Right lobe of liver (tissue), 6 donors: ENCODE measurements around the gene IVD. TPM values are rescaled to one million over a fixed set of nuclear protein-coding genes. Genes with fewer than 3 reads are reported as not detected.
A peak's percentile ranks its signal among the peaks of the same experiment; 100 is the strongest.

Experiments
- ATAC-seq, 4 donors: fragments of 200-7000 bp; cut with Tn5 transposase; one replicate each; pipeline ENCODE4 v1.9.1; 2020; ENCODE audit warnings: mild to moderate bottlenecking in 4 of 4, moderate library complexity in 4 of 4
- DNase-seq, 3 donors: peaks; one replicate each; pipeline ENCODE4 v3.0.0-alpha.2; 2020
- H3K27ac ChIP-seq, 3 donors: fragments of 200-600 bp; one replicate each; pipeline ENCODE4 v1.8.0; 2022
- H3K27me3 ChIP-seq, 2 donors: fragments of 200-600 bp; one replicate each; pipeline ENCODE4 v1.8.0; 2022
- H3K36me3 ChIP-seq, 4 donors: fragments of 200-600 bp; sonication (generic) in 1 of 4; one replicate each; pipeline versions ENCODE4 v1.5.1 to v1.8.0; 2017 to 2022; ENCODE audit warnings: control low read depth in 1 of 4
- H3K4me1 ChIP-seq, 4 donors: fragments of 200-600 bp; sonication (generic) in 1 of 4; one replicate each; pipeline versions ENCODE4 v1.5.1 to v1.8.0; 2017 to 2022; ENCODE audit warnings: control low read depth in 1 of 4
- H3K4me3 ChIP-seq, 3 donors: fragments of 200-600 bp; one replicate each; pipeline ENCODE4 v1.8.0; 2022
- H3K9me3 ChIP-seq, 4 donors: fragments of 200-600 bp; sonication (generic) in 1 of 4; one replicate each; pipeline versions ENCODE4 v1.5.1 to v1.8.0; 2017 to 2022; ENCODE audit warnings: control low read depth in 1 of 4
- POLR2A ChIP-seq: fragments of 450-650 bp; IDR thresholded peaks from one replicate; pipeline ENCODE4 v1.6.1; 2017; ENCODE audit warnings: antibody characterized with exemption, mild to moderate bottlenecking
- WGBS: methylation state at CpG from one replicate; pipeline ENCODE4 v1.1.6; 2018; ENCODE audit warnings: low coverage, low lambda C conversion rate; ENCODE audit not compliant: insufficient coverage; ENCODE audit errors: missing lambda C conversion rate; 5-methylcytosine and 5-hydroxymethylcytosine counted together
- intact Hi-C, 2 donors: fragments of 100-400 bp; cut with DNase I; formaldehyde crosslinking; loops; one replicate each; pipeline versions ENCODE4 v1.11.2 to v1.14.1; 2022
- total RNA-seq, 6 experiments: library from RNA; depleted of rRNA in 2 of 6; stranded (reverse); fragments of >200 nt in 2 of 6; fragmentation: NEBNext Ultra II Directional in 3 of 6; extraction: Animal tissue kit (Norgen Biotek cat#: 25700) in 3 of 6; gene quantifications; one replicate each; pipeline versions ENCODE4 v1.1.0 to v1.2.4, GENCODE V29; 2016 to 2023
- TF ChIP-seq, protein P1 (sequence below), 4 donors: fragments of 200-600 bp in 3 of 4; fragments of 450-650 bp in 1 of 4; IDR thresholded peaks; one replicate each; pipeline versions ENCODE4 v1.5.1 to v1.8.0; 2016 to 2022; ENCODE audit warnings: antibody characterized with exemption in 4 of 4, mild to moderate bottlenecking in 2 of 4
- donor health status: DM: no; HTN: yes; CAD: no.
- donor health status: DM: no; HTN: no; CAD: no.
- donor health status: DM: no; HTN: no; CAD: no.
- donor health status: DM: no; HTN: yes; CAD: no.
- donor health status: DM: no; HTN: yes; CAD: no.

The IVD gene
- total RNA-seq, 6 experiments from 2014 or later = 89.7 to 231 (median 122) TPM

DNA sequence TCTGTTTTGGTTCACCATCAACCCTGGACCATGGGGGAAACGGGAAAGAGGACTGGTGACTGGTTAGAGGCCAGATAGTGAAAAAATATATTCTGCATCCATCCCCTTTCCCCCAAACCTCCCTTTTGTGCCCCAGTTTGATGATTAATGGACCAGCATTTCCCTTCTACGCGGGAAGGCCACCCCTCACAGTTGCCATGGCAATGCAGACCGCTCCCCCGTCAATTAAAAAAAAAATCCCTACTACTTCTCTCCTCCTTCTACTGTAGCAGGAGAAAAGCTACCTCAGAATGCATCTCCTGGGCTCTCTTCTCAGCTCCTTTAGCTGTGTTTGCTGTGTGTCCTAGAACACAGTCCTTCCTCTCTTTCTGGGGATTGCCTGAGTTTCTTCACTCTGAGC lies 39.1 kb downstream of the IVD start:
- no peaks in the 10 kb centered on the region for H3K36me3 ChIP-seq
- intact Hi-C loops = no loop called here
- H3K9me3 ChIP-seq = no peaks in the 10 kb centered on the region
- no peak for ATAC-seq
- DNase-seq = no peak
- H3K4me3 ChIP-seq = no peak overlapping the region
- peaks cover 0 to 4% (median 0%) of the 10 kb centered on the region in 4 donors for H3K4me1 ChIP-seq
- TF ChIP-seq, protein P1, sequence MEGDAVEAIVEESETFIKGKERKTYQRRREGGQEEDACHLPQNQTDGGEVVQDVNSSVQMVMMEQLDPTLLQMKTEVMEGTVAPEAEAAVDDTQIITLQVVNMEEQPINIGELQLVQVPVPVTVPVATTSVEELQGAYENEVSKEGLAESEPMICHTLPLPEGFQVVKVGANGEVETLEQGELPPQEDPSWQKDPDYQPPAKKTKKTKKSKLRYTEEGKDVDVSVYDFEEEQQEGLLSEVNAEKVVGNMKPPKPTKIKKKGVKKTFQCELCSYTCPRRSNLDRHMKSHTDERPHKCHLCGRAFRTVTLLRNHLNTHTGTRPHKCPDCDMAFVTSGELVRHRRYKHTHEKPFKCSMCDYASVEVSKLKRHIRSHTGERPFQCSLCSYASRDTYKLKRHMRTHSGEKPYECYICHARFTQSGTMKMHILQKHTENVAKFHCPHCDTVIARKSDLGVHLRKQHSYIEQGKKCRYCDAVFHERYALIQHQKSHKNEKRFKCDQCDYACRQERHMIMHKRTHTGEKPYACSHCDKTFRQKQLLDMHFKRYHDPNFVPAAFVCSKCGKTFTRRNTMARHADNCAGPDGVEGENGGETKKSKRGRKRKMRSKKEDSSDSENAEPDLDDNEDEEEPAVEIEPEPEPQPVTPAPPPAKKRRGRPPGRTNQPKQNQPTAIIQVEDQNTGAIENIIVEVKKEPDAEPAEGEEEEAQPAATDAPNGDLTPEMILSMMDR (IDR thresholded peaks at IDR 0.05) = no peak
- TF ChIP-seq POLR2A = no peak
- H3K27me3 ChIP-seq = no peaks in the 10 kb centered on the region
- 65% methylated on average over 4 of the region's 5 CpGs for WGBS
- H3K27ac ChIP-seq = no peak overlapping the region

DNA sequence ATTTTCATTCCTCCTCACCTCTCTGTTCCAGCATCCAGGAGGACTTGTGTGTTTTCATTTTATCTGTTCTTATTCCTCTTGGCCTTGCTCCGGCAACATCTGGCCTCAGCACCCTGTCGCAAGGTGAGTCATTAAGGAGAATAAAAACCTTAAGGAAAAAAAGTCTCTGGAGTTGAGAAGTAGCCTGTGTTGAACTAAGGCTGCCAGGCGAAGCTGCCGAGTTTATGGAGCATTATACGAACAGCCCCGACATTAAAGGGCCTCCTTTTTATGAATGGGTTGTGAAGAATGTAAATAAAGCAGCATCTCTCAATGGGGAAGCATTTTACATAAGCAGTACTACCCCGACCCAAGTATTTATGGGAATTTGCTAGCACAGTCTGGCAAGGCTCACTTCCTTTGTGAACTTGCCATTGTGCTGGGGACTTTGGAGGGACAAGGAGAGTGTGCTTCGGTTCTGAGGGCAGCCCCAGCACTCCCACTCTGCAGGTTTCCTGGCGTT lies 39.9 kb downstream of the IVD start:
- H3K27ac ChIP-seq = no peak overlapping the region
- no peaks in the 10 kb centered on the region for H3K9me3 ChIP-seq
- H3K4me3 ChIP-seq = no peak overlapping the region
- H3K27me3 ChIP-seq = no peaks in the 10 kb centered on the region
- intact Hi-C loops = no loop called here
- WGBS = 73% methylated on average over 6 of the region's 9 CpGs
- TF ChIP-seq, protein P1 (IDR thresholded peaks at IDR 0.05) = no peak
- TF ChIP-seq POLR2A = no peak
- ATAC-seq (no peak), DNase-seq (no peak)
- H3K4me1 ChIP-seq = peaks cover 0 to 4% (median 0%) of the 10 kb centered on the region in 4 donors
- no peaks in the 10 kb centered on the region for H3K36me3 ChIP-seq

GRCh38 chr15:40446144-40446543 lies 40.5 kb downstream of the IVD start:
- peaks cover 0 to 4% (median 0%) of the 10 kb centered on the region in 4 donors for H3K4me1 ChIP-seq
- intact Hi-C loops = no loop called here

DNA sequence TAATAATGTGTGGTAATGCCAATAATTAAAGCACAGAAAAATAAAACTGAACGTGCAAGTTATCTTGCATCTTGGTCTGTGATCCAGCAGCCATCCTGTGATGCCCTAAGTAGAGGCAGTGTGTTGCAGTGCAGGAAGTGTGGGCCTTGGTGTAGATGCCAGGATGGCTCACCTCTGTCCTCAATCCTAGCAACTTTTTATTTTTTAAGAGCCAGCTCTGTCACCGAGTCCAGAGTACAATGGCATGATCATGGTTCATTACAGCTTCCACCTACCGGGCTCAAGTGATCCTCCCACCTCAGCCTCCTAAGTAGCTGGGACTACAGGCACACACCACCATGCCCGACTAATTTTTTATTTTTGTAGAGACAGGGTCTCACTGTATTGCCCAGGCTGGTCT lies 42.8 kb downstream of the IVD start:
- peak in 1 of 4 donors; percentile 60 for ATAC-seq
- DNase-seq = no peak
- H3K4me1 ChIP-seq = no peaks in the 10 kb centered on the region

More at GRCh38 chr15:40446144-40446543, 40.5 kb downstream of the IVD start:
- no peaks in the 10 kb centered on the region for H3K27me3 ChIP-seq
- H3K27ac ChIP-seq = no peak overlapping the region
- no peak overlapping the region for H3K4me3 ChIP-seq
- H3K36me3 ChIP-seq = no peaks in the 10 kb centered on the region
- 90% methylated on average over 3 of the region's 3 CpGs for WGBS
- TF ChIP-seq, protein P1 (IDR thresholded peaks at IDR 0.05) = no peak
- no peak for TF ChIP-seq POLR2A
- DNase-seq = no peak
- ATAC-seq = no peak
- no peaks in the 10 kb centered on the region for H3K9me3 ChIP-seq

More for the DNA sequence above, 42.8 kb downstream of the IVD start:
- Histone ChIP-seq H3K36me3 (no peaks in the 10 kb centered on the region), H3K9me3 (no peaks in the 10 kb centered on the region), H3K27ac (no peak overlapping the region), H3K27me3 (no peaks in the 10 kb centered on the region), H3K4me3 (no peak overlapping the region)
- 71% methylated on average over 4 of the region's 4 CpGs for WGBS
- TF ChIP-seq POLR2A = no peak
- TF ChIP-seq, protein P1 (IDR thresholded peaks at IDR 0.05) = no peak
- intact Hi-C loops = no loop called here
